Thyroid gland (tissue), 4 donors: ENCODE data around the gene ANKHD1. TPM values are rescaled to one million over a fixed set of nuclear protein-coding genes. Genes with fewer than 3 reads are reported as not detected.
"Not testable (repeated sequence)": the region's sequence is repeated elsewhere in the genome, so short reads cannot be mapped to it uniquely, and the experiment has no call there.

Source experiments
- DNase-seq, 2 donors: peaks; one replicate each; pipeline ENCODE4 v3.0.0-alpha.2; 2019
- H3K27ac ChIP-seq, 3 donors: fragments of 200-600 bp; sonication (generic); 1 replicate in 2 of 3; 2 replicates in 1 of 3; pipeline ENCODE4 v1.5.1; 2016 to 2019; ENCODE audit warnings: mild to moderate bottlenecking in 1 of 3, moderate library complexity in 1 of 3
- H3K27me3 ChIP-seq: fragments of 200-600 bp; sonication (generic); one replicate; pipeline ENCODE4 v1.5.1; 2019
- H3K36me3 ChIP-seq, 2 donors: fragments of 200-600 bp; sonication (generic); one replicate each; pipeline ENCODE4 v1.5.1; 2016 to 2019
- H3K4me1 ChIP-seq, 2 donors: fragments of 200-600 bp; sonication (generic); one replicate each; pipeline ENCODE4 v1.5.1; 2017 to 2019
- H3K4me3 ChIP-seq, 3 donors: fragments of 200-600 bp; sonication (generic); replicated peaks in 1 of 3; 1 replicate in 2 of 3; 2 replicates in 1 of 3; pipeline ENCODE4 v1.5.1; 2016; ENCODE audit warnings: mild to moderate bottlenecking in 1 of 3
- H3K9me3 ChIP-seq: fragments of 200-600 bp; sonication (generic); one replicate; pipeline ENCODE4 v1.5.1; 2017
- POLR2A ChIP-seq, 2 donors: fragments of 450-650 bp; IDR thresholded peaks; one replicate each; pipeline ENCODE4 v1.6.1; 2017; ENCODE audit warnings: antibody characterized with exemption in 2 of 2, mild to moderate bottlenecking in 2 of 2, moderate library complexity in 1 of 2
- WGBS, 2 donors: methylation state at CpG; one replicate each; pipeline ENCODE4 v1.1.5; 2017; 5-methylcytosine and 5-hydroxymethylcytosine counted together
- intact Hi-C: fragments of 100-400 bp; cut with DNase I; formaldehyde crosslinking; loops from one replicate; pipeline ENCODE4 v1.15.1; 2023
- total RNA-seq, 4 donors: library from RNA; depleted of rRNA; stranded (reverse); fragments of >200 nt; gene quantifications; one replicate each; pipeline ENCODE4 v1.2.3, GENCODE V29; 2016
- TF ChIP-seq, protein P1 (sequence below), 6 experiments: fragments of 200-600 bp in 3 of 6; fragments of 450-650 bp in 3 of 6; sonication (generic) in 3 of 6; IDR thresholded peaks; one replicate each; pipeline ENCODE4 v1.5.1; 2016 to 2019; ENCODE audit warnings: antibody characterized with exemption in 6 of 6, mild to moderate bottlenecking in 2 of 6, inconsistent platforms in 1 of 6, moderate library complexity in 1 of 6

The ANKHD1 gene
- total RNA-seq, 4 donors from 2014 or later, result 148 to 247 (median 163) TPM

DNA sequence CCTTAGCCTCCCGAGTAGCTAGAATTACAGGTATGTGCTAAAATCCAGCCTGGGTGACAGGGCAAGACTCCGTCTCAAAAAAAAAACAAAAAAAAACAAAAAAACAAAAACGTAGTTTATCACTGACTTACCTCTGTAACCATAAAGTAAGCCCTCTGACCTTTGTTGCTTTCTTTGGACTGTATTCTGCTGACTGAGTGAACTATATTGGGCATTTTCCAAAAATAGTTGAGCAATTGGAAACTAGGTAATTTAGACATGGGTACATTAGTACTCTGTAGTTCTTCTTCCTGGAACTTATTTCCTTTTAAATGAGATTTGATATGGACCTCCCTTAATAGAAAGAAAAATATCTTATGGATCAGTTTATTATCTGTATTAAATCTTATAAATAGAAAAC, 66.6 kb downstream of the ANKHD1 start:
- TF ChIP-seq, protein P1, sequence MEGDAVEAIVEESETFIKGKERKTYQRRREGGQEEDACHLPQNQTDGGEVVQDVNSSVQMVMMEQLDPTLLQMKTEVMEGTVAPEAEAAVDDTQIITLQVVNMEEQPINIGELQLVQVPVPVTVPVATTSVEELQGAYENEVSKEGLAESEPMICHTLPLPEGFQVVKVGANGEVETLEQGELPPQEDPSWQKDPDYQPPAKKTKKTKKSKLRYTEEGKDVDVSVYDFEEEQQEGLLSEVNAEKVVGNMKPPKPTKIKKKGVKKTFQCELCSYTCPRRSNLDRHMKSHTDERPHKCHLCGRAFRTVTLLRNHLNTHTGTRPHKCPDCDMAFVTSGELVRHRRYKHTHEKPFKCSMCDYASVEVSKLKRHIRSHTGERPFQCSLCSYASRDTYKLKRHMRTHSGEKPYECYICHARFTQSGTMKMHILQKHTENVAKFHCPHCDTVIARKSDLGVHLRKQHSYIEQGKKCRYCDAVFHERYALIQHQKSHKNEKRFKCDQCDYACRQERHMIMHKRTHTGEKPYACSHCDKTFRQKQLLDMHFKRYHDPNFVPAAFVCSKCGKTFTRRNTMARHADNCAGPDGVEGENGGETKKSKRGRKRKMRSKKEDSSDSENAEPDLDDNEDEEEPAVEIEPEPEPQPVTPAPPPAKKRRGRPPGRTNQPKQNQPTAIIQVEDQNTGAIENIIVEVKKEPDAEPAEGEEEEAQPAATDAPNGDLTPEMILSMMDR (IDR thresholded peaks at IDR 0.05), result no peak
- TF ChIP-seq POLR2A (IDR thresholded peaks at IDR 0.05), result no peak
- no peak overlapping the region for H3K27ac ChIP-seq
- no peaks in the 10 kb centered on the region for H3K4me1 ChIP-seq
- H3K36me3 ChIP-seq, result peaks cover 2 to 4% of the 10 kb centered on the region in 2 donors
- no peaks in the 10 kb centered on the region for H3K27me3 ChIP-seq
- WGBS, 2 donors, result 71 to 78% methylated on average over 3 of the region's 3 CpGs
- H3K9me3 ChIP-seq, result no peaks in the 10 kb centered on the region
- no peak for DNase-seq
- no peak overlapping the region for H3K4me3 ChIP-seq
- intact Hi-C loops, result no loop called here

- H3K27ac ChIP-seq, result no peak overlapping the region
- no peaks in the 10 kb centered on the region for H3K4me1 ChIP-seq
- TF ChIP-seq, protein P1 (IDR thresholded peaks at IDR 0.05), result no peak
- no peak for TF ChIP-seq POLR2A (IDR thresholded peaks at IDR 0.05)
- no peaks in the 10 kb centered on the region for H3K27me3 ChIP-seq
- intact Hi-C loops, result no loop called here
- H3K9me3 ChIP-seq, result no peaks in the 10 kb centered on the region
- 90 to 95% methylated on average over 6 of the region's 6 CpGs for WGBS, 2 donors
- DNase-seq, result no peak
- H3K4me3 ChIP-seq, result no peak overlapping the region
- peaks cover 2 to 4% of the 10 kb centered on the region in 2 donors for H3K36me3 ChIP-seq
Measured at GRCh38 chr5:140469259-140469658, 67.6 kb downstream of the ANKHD1 start.

DNA sequence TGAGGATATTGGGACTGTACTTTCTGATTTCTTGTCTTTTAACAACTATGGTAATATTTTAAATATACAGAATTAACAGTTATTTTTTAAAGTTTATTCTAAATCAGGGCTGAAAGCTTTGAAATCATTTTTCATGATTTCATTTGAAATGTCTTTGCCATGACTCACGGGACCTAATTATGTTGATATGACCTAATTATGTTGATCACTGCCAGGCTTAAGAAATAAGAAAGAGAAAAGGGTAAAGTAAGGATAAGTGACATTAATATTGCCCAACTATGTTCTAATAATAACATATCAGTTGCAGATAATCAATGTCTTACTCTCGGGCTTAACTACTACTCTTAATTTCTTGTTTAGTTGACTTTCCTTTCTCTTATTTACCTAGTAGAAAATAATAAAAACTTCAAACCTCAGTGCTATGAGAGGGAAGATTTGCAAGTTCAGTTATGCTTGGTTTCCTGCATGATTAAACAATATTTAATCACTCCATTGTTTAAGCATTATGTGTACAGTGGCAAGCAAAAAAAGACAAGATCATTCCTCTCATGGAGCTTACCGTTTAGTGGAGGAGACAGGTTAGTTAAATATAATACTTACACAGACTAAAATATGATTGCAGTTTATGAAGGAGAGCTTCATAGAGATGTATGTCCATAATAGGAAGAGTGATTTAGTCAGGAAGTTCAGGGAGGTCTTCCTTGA, 78.8 kb downstream of the ANKHD1 start:
- TF ChIP-seq, protein P1 (IDR thresholded peaks at IDR 0.05), result no peak
- TF ChIP-seq POLR2A (IDR thresholded peaks at IDR 0.05), result no peak
- Histone ChIP-seq H3K9me3 (no peaks in the 10 kb centered on the region), H3K27ac (no peak overlapping the region), H3K27me3 (no peaks in the 10 kb centered on the region), H3K4me1 (peaks cover 7 to 12% of the 10 kb centered on the region in 2 donors), H3K4me3 (no peak overlapping the region), H3K36me3 (peaks cover 8 to 13% of the 10 kb centered on the region in 2 donors)
- no peak for DNase-seq
- intact Hi-C loops, result no loop called here
- 79 to 86% methylated on average over 3 of the region's 3 CpGs for WGBS, 2 donors

DNA sequence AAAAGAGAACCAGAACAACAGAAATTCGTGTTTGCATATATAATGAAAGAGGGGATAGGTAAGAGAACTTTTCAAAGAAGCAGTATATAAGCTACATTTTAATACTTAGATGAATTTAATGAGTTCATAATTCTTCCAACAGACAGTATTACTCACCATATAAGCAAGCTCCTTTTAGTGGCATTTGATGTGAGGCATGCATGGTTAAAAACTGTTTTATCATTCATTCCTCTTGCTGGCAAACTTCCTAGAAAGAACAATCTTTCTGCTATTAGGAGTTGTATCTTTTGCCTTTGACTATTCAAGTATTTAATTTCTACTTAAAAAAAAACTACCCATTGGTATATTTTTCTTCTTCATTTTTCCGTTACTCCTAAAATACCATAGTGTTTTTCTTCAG, 80.1 kb downstream of the ANKHD1 start:
- H3K4me1 ChIP-seq, result peaks cover 7 to 12% of the 10 kb centered on the region in 2 donors
- WGBS, 2 donors, result 84 to 90% methylated on average over 2 of the region's 2 CpGs
- H3K4me3 ChIP-seq, result no peak overlapping the region
- no peak overlapping the region for H3K27ac ChIP-seq
- no peaks in the 10 kb centered on the region for H3K27me3 ChIP-seq
- DNase-seq, result no peak
- H3K36me3 ChIP-seq, result peaks cover 16 to 26% of the 10 kb centered on the region in 2 donors
- TF ChIP-seq, protein P1 (IDR thresholded peaks at IDR 0.05), result no peak
- no peak for TF ChIP-seq POLR2A (IDR thresholded peaks at IDR 0.05)
- H3K9me3 ChIP-seq, result no peaks in the 10 kb centered on the region
- intact Hi-C loops, result no loop called here

DNA sequence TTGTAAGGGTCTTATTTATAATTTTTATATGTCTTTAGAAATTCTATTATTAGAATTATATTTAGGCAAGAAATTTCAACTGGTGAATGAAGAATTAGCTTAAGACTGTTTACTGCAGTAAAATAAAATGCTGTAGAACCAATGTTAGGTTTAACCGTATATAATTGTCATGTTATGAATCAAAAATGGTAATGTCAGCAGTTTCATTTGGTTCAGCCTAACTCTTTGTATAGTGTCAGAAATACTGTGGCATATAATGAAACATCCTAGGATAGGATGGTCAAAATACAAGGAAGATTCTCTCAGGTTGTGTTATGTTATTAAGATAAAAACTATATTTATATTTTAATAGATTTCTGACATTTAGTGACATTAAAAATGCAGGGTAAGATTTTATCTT, 81.4 kb downstream of the ANKHD1 start:
- intact Hi-C loops, result no loop called here
- 94 to 98% methylated on average over 1 of the region's 1 CpG for WGBS, 2 donors
- Histone ChIP-seq H3K27ac (no peak overlapping the region), H3K27me3 (no peaks in the 10 kb centered on the region), H3K4me3 (no peak overlapping the region), H3K9me3 (no peaks in the 10 kb centered on the region), H3K4me1 (peaks cover 7 to 12% of the 10 kb centered on the region in 2 donors), H3K36me3 (peaks cover 23 to 33% of the 10 kb centered on the region in 2 donors)
- no peak for DNase-seq
- TF ChIP-seq, protein P1 (IDR thresholded peaks at IDR 0.05), result no peak
- TF ChIP-seq POLR2A (IDR thresholded peaks at IDR 0.05), result no peak

GRCh38 chr5:140488141-140488540, 86.5 kb downstream of the ANKHD1 start:
- 94 to 96% methylated on average over 4 of the region's 4 CpGs for WGBS, 2 donors
- peaks cover 18 to 38% of the 10 kb centered on the region in 2 donors for H3K36me3 ChIP-seq
- H3K9me3 ChIP-seq, DNase-seq, H3K27me3 ChIP-seq, H3K27ac ChIP-seq, H3K4me1 ChIP-seq, intact Hi-C loops, H3K4me3 ChIP-seq: not testable (repeated sequence)
